ENCODE results near the gene SH3BP1.

Gene SH3BP1

GRCh38 chr22:37704645-37705044 lies 65.2 kb downstream of the SH3BP1 start:
- in situ Hi-C loops (cut with MboI; ENCODE audit: low sequenced_read_pairs) = no loop called here

GRCh38 chr22:37705205-37705604 lies 65.7 kb downstream of the SH3BP1 start:
- in situ Hi-C loops (cut with MboI; ENCODE audit: low sequenced_read_pairs) = no loop called here

All from hTERT RPE-1 (cell line).